ENCODE measurements around the gene GBGT1. TPM values are rescaled to one million over a fixed set of nuclear protein-coding genes. Genes with fewer than 3 reads are reported as not detected.

Gene GBGT1
- total RNA-seq, 1 experiment from 2014 or later, result 16.5 TPM

GRCh38 chr9:133127340-133127981 lies 36.3 kb downstream of the GBGT1 start (continued):
- TF ChIP-seq ZBTB21 (CRISPR knock-in tag; IDR thresholded peaks at IDR 0.05; ENCODE audit: borderline replicate concordance) (no peak), ZNF317 (CRISPR knock-in tag; IDR thresholded peaks at IDR 0.05; ENCODE audit: borderline replicate concordance, low read depth) (no peak), RORB (CRISPR knock-in tag; IDR thresholded peaks at IDR 0.05) (no peak), HMGA2 (CRISPR knock-in tag; IDR thresholded peaks at IDR 0.05) (no peak)

GRCh38 chr9:133126697-133127339 lies 36.9 kb downstream of the GBGT1 start:
- no peak for ATAC-seq
- Mint-ChIP-seq H3K36me3 (no peaks in the 10 kb centered on the region), H3K9me3 (no peaks in the 10 kb centered on the region), H3K27ac (no peak overlapping the region), H3K27me3 (ENCODE audit: low read depth) (peaks cover 22% of the 10 kb centered on the region), H3K4me3 (no peak overlapping the region), H3K4me1 (no peaks in the 10 kb centered on the region)
- ChIA-PET CTCF (interaction anchor here (0.7 to 4.2 kb wide), 2 partner anchors 18 to 91 kb away, joined by 4 to 21 read pairs; no protein-coding TSS in a partner anchor), POLR2A (no interaction called here)
- DNase-seq (ENCODE audit: low spot score), result no peak
- TF ChIP-seq ZNF423 (CRISPR knock-in tag; IDR thresholded peaks at IDR 0.05), result no peak

GRCh38 chr9:133125941-133126696 lies 37.6 kb downstream of the GBGT1 start:
- no peaks in the 10 kb centered on the region for H3K9me3 Mint-ChIP-seq
- no peak overlapping the region for H3K27ac Mint-ChIP-seq
- no peak overlapping the region for H3K4me3 Mint-ChIP-seq
- ChIA-PET POLR2A (interaction anchor here (0.6 kb wide), 1 partner anchor 37 kb away, joined by 3 read pairs; the partner anchor contains the start of gene GBGT1), CTCF (interaction anchor here (0.7 to 4.2 kb wide), 2 partner anchors 18 to 90 kb away, joined by 4 to 21 read pairs; no protein-coding TSS in a partner anchor)
- peaks cover 27% of the 10 kb centered on the region for H3K27me3 Mint-ChIP-seq (ENCODE audit: low read depth)
- peaks cover 4% of the 10 kb centered on the region; the same call in 1 of the 2 replicates for H3K4me1 Mint-ChIP-seq
- TF ChIP-seq E2F4 (CRISPR knock-in tag; IDR thresholded peaks at IDR 0.05; ENCODE audit: borderline replicate concordance, low read depth) (no peak), PRRX2 (CRISPR knock-in tag; IDR thresholded peaks at IDR 0.05) (no peak), TP53 (CRISPR knock-in tag; IDR thresholded peaks at IDR 0.05) (no peak)
- ATAC-seq (no peak), DNase-seq (ENCODE audit: low spot score) (no peak)
- H3K36me3 Mint-ChIP-seq, result no peaks in the 10 kb centered on the region

GRCh38 chr9:133124907-133125275 lies 38.8 kb downstream of the GBGT1 start:
- Mint-ChIP-seq H3K4me3 (no peak overlapping the region), H3K4me1 (peaks cover 7% of the 10 kb centered on the region; the same call in 1 of the 2 replicates), H3K27me3 (ENCODE audit: low read depth) (peaks cover 30% of the 10 kb centered on the region), H3K36me3 (no peaks in the 10 kb centered on the region), H3K9me3 (no peaks in the 10 kb centered on the region), H3K27ac (no peak overlapping the region)
- DNase-seq (ENCODE audit: low spot score) (no peak), ATAC-seq (no peak)
- ChIA-PET POLR2A (no interaction called here), CTCF (interaction anchor here (4.2 kb wide), 1 partner anchor 19 kb away, joined by 21 read pairs; no protein-coding TSS in a partner anchor)
- no peak for TF ChIP-seq ZNF671 (CRISPR knock-in tag; IDR thresholded peaks at IDR 0.05)
- TF ChIP-seq SMAD3 (CRISPR knock-in tag; IDR thresholded peaks at IDR 0.05; ENCODE audit: borderline replicate concordance), result no peak
- no peak for TF ChIP-seq ZNF281 (CRISPR knock-in tag; IDR thresholded peaks at IDR 0.05)
- TF ChIP-seq GABPB1 (CRISPR knock-in tag; IDR thresholded peaks at IDR 0.05), result no peak
- no peak for TF ChIP-seq ATF6 (CRISPR knock-in tag; IDR thresholded peaks at IDR 0.05)
- TF ChIP-seq ZBTB43 (CRISPR knock-in tag; IDR thresholded peaks at IDR 0.05), result no peak
- no peak for TF ChIP-seq CREM (CRISPR knock-in tag; IDR thresholded peaks at IDR 0.05)
- TF ChIP-seq FOXP1 (CRISPR knock-in tag; IDR thresholded peaks at IDR 0.05; ENCODE audit: borderline replicate concordance), result no peak
- TF ChIP-seq ETV6 (CRISPR knock-in tag; IDR thresholded peaks at IDR 0.05), result no peak
- no peak for TF ChIP-seq GRHL2 (CRISPR knock-in tag; IDR thresholded peaks at IDR 0.05; ENCODE audit: insufficient replicate concordance, severe bottlenecking)

Measured in WTC11 (cell line).